ENCODE results near the gene CRTAP.
"Not testable (repeated sequence)": the region's sequence is repeated elsewhere in the genome, so short reads cannot be mapped to it uniquely, and the experiment has no call there.

The CRTAP gene

GRCh38 chr3:33100229-33100628 is 13.6 kb upstream of the CRTAP start:
- DNase-seq: no peak

- no peak for DNase-seq
Measured at GRCh38 chr3:33103034-33103433, 10.8 kb upstream of the CRTAP start.

GRCh38 chr3:33103480-33103879 is 10.3 kb upstream of the CRTAP start:
- no peak for DNase-seq

- DNase-seq: no peak
Measured at GRCh38 chr3:33104803-33105202, 9.0 kb upstream of the CRTAP start.

GRCh38 chr3:33105341-33105948 is 8.4 kb upstream of the CRTAP start:
- no peak for DNase-seq

- peak in 1 of 2 donors; percentile 28 for DNase-seq
Measured at GRCh38 chr3:33106854-33107253, 7.0 kb upstream of the CRTAP start.

GRCh38 chr3:33111581-33111980 is 2.2 kb upstream of the CRTAP start:
- no peak for DNase-seq

- DNase-seq: no peak
Measured at GRCh38 chr3:33114622-33115023, 809 bp downstream of the CRTAP start.

GRCh38 chr3:33115024-33115768 is 1.4 kb downstream of the CRTAP start:
- DNase-seq: peak; percentile 7 to 62

GRCh38 chr3:33117461-33117860 is 3.6 kb downstream of the CRTAP start:
- DNase-seq: no peak

GRCh38 chr3:33119891-33120290 is 6.1 kb downstream of the CRTAP start:
- no peak for DNase-seq

GRCh38 chr3:33122991-33123390 is 9.2 kb downstream of the CRTAP start:
- DNase-seq: no peak

- DNase-seq: no peak
Measured at GRCh38 chr3:33124638-33125037, 10.8 kb downstream of the CRTAP start.

- DNase-seq: no peak
Measured at GRCh38 chr3:33125840-33126239, 12.0 kb downstream of the CRTAP start.

- no peak for DNase-seq
Measured at GRCh38 chr3:33128706-33129105, 14.9 kb downstream of the CRTAP start.

- no peak for DNase-seq
Measured at GRCh38 chr3:33130144-33130543, 16.3 kb downstream of the CRTAP start.

GRCh38 chr3:33131331-33132018 is 17.7 kb downstream of the CRTAP start:
- peak; percentile 28 to 55 for DNase-seq

GRCh38 chr3:33132019-33132360 is 18.2 kb downstream of the CRTAP start:
- DNase-seq: no peak

- DNase-seq: no peak
Measured at GRCh38 chr3:33134026-33134625, 20.3 kb downstream of the CRTAP start.

- DNase-seq: no peak
Measured at GRCh38 chr3:33137691-33138090, 23.9 kb downstream of the CRTAP start.

GRCh38 chr3:33139006-33139623 is 25.3 kb downstream of the CRTAP start:
- DNase-seq: not testable (repeated sequence)

- DNase-seq: no peak
Measured at GRCh38 chr3:33139996-33140395, 26.2 kb downstream of the CRTAP start.

GRCh38 chr3:33141006-33141405 is 27.2 kb downstream of the CRTAP start:
- no peak for DNase-seq
